Pancreas (tissue), 10 donors: ENCODE data around the gene RAP1GAP. TPM values are rescaled to one million over a fixed set of nuclear protein-coding genes. Genes with fewer than 3 reads are reported as not detected.

ENCODE experiments used
- ATAC-seq, 4 donors: fragments of 200-7000 bp; cut with Tn5 transposase; one replicate each; pipeline versions ENCODE4 v1.8.0 to v1.9.1; 2020; ENCODE audit warnings: mild to moderate bottlenecking in 4 of 4, moderate library complexity in 4 of 4
- DNase-seq, 6 donors: peaks; one replicate each; pipeline ENCODE4 v3.0.0-alpha.2; 2020
- FAIRE-seq: peaks from 2 replicates; lab custom pipeline; 2012; peaks lifted over from hg19 to GRCh38; lab: Jason Lieb, UNC
- H3K27ac ChIP-seq, 4 donors: fragments of 200-600 bp; sonication (generic); 1 replicate in 3 of 4; 2 replicates in 1 of 4; pipeline versions ENCODE4 v1.5.0 to v1.8.0; 2020
- H3K27me3 ChIP-seq, 4 donors: fragments of 200-600 bp; one replicate each; pipeline ENCODE4 v1.8.0; 2021
- H3K36me3 ChIP-seq, 3 donors: fragments of 200-600 bp; sonication (generic) in 1 of 3; one replicate each; pipeline versions ENCODE4 v1.5.0 to v1.8.0; 2020 to 2021
- H3K4me1 ChIP-seq, 3 donors: fragments of 200-600 bp; one replicate each; pipeline ENCODE4 v1.8.0; 2021
- H3K4me3 ChIP-seq, 4 donors: fragments of 200-600 bp; sonication (generic) in 2 of 4; one replicate each; pipeline versions ENCODE4 v1.5.0 to v1.8.0; 2020 to 2021
- H3K9me3 ChIP-seq, 4 donors: fragments of 200-600 bp; one replicate each; pipeline ENCODE4 v1.8.0; 2021
- CTCF ChIP-seq, 4 donors: fragments of 200-600 bp; sonication (generic) in 3 of 4; IDR thresholded peaks; one replicate each; pipeline versions ENCODE4 v1.5.0 to v1.8.0; 2021; ENCODE audit warnings: antibody characterized with exemption in 4 of 4
- WGBS, 2 donors: extraction: QIAGEN DNeasy Blood & Tissue Kit; methylation state at CpG; one replicate each; pipeline ENCODE4 v1.1.7; 2013; 5-methylcytosine and 5-hydroxymethylcytosine counted together
- intact Hi-C, 3 donors: fragments of 100-400 bp; cut with DNase I; formaldehyde crosslinking; loops; one replicate each; pipeline versions ENCODE4 v1.11.1 to v1.14.2; 2022
- polyA plus RNA-seq, 2 donors: library from polyadenylated mRNA; stranded (reverse); fragments of 200-250 nt; gene quantifications; one replicate each; pipeline ENCODE4 v1.2.3, GENCODE V29; 2013
- total RNA-seq, 6 donors: library from RNA; stranded (reverse); fragmentation: NEBNext Ultra II Directional in 4 of 6; extraction: Animal tissue kit (Norgen Biotek cat#: 25700) in 4 of 6; gene quantifications; one replicate each; pipeline versions ENCODE4 v1.2.1 to v1.2.4, GENCODE V29; 2021 to 2023
- donor health status: healthy with polysubstance abuse.
- donor health status: DM: no; HTN: no; CAD: no; lungs with moderate emphysema.
- donor health status: DM: no; HTN: no; CAD: no.
- donor health status: control.
- donor health status: control.
- donor health status: Bipolar disorder and iron deficiency.
- donor health status: DM: yes; HTN: yes; CAD: no.
- donor health status: DM: no; HTN: no; CAD: no.
- donor health status: DM: no; HTN: no; CAD: no.
- donor health status: DM: yes; HTN: yes; CAD: no.

RAP1GAP gene
- total and polyA plus RNA-seq, 8 donors, result 53.4 to 100 (median 73.0) TPM

- 90 to 93% methylated on average over 39 of the region's 39 CpGs for WGBS, 2 donors
- DNase-seq (peak in 2 of 6 donors; percentile 41 to 66), ATAC-seq (no peak), FAIRE-seq (no peak)
- no peak overlapping the region for H3K27ac ChIP-seq
- H3K36me3 ChIP-seq, result peaks cover 0 to 58% (median 22%) of the 10 kb centered on the region in 3 donors
- no peaks in the 10 kb centered on the region for H3K9me3 ChIP-seq
- intact Hi-C loops, result no loop called here
- no peaks in the 10 kb centered on the region for H3K4me1 ChIP-seq
- TF ChIP-seq CTCF (IDR thresholded peaks at IDR 0.05), result no peak
- no peaks in the 10 kb centered on the region for H3K27me3 ChIP-seq
- H3K4me3 ChIP-seq, result no peak overlapping the region
Measured at GRCh38 chr1:21603177-21604138, 65.7 kb downstream of the RAP1GAP start.

GRCh38 chr1:21601278-21602048 lies 67.7 kb downstream of the RAP1GAP start:
- H3K27ac ChIP-seq, result no peak overlapping the region
- DNase-seq, result peak in 2 of 6 donors; percentile 30 to 71
- no peak overlapping the region for H3K4me3 ChIP-seq
- TF ChIP-seq CTCF (IDR thresholded peaks at IDR 0.05), result no peak
- H3K36me3 ChIP-seq, result peaks cover 0 to 66% (median 27%) of the 10 kb centered on the region in 3 donors
- WGBS, 2 donors, result 93 to 94% methylated on average over 30 of the region's 30 CpGs
- intact Hi-C loops, result no loop called here
- ATAC-seq, result no peak
- no peaks in the 10 kb centered on the region for H3K27me3 ChIP-seq
- no peaks in the 10 kb centered on the region for H3K9me3 ChIP-seq
- no peak for FAIRE-seq
- H3K4me1 ChIP-seq, result no peaks in the 10 kb centered on the region

GRCh38 chr1:21599402-21599801 lies 69.8 kb downstream of the RAP1GAP start:
- no peaks in the 10 kb centered on the region for H3K27me3 ChIP-seq
- no peaks in the 10 kb centered on the region for H3K9me3 ChIP-seq
- ATAC-seq (no peak), FAIRE-seq (no peak), DNase-seq (peak in 2 of 6 donors; percentile 24 to 62)
- no peaks in the 10 kb centered on the region for H3K4me1 ChIP-seq
- no peak overlapping the region for H3K4me3 ChIP-seq
- intact Hi-C loops, result no loop called here
- H3K27ac ChIP-seq, result no peak overlapping the region
- TF ChIP-seq CTCF (IDR thresholded peaks at IDR 0.05), result no peak
- 90 to 94% methylated on average over 15 of the region's 15 CpGs for WGBS, 2 donors
- peaks cover 0 to 56% (median 22%) of the 10 kb centered on the region in 3 donors for H3K36me3 ChIP-seq

- 82 to 88% methylated on average over 8 of the region's 8 CpGs for WGBS, 2 donors
- FAIRE-seq (no peak), DNase-seq (no peak), ATAC-seq (no peak)
- intact Hi-C loops, result no loop called here
- H3K4me1 ChIP-seq, result no peaks in the 10 kb centered on the region
- no peak overlapping the region for H3K4me3 ChIP-seq
- peaks cover 0 to 56% (median 22%) of the 10 kb centered on the region in 3 donors for H3K36me3 ChIP-seq
- H3K27me3 ChIP-seq, result no peaks in the 10 kb centered on the region
- no peak overlapping the region for H3K27ac ChIP-seq
- no peak for TF ChIP-seq CTCF (IDR thresholded peaks at IDR 0.05)
- no peaks in the 10 kb centered on the region for H3K9me3 ChIP-seq
Measured at GRCh38 chr1:21598904-21599303, 70.3 kb downstream of the RAP1GAP start.
